Astrocyte (in vitro differentiated cells and primary cell): ENCODE data around the gene EIF3J.

Source experiments
- EZH2 ChIP-seq: IDR thresholded peaks from 2 replicates; pipeline ENCODE4 v1.6.1; 2012; ENCODE audit warnings: mild to moderate bottlenecking, low read length, inconsistent platforms; ENCODE audit not compliant: insufficient read depth
- TF ChIP-seq, protein P1 (sequence below): IDR thresholded peaks from 2 replicates; pipeline ENCODE4 v1.5.1; 2011; ENCODE audit warnings: low read depth, mild to moderate bottlenecking, inconsistent platforms, low read length, moderate library complexity; ENCODE audit not compliant: insufficient read depth

- TF ChIP-seq EZH2 = no peak
- TF ChIP-seq, protein P1, sequence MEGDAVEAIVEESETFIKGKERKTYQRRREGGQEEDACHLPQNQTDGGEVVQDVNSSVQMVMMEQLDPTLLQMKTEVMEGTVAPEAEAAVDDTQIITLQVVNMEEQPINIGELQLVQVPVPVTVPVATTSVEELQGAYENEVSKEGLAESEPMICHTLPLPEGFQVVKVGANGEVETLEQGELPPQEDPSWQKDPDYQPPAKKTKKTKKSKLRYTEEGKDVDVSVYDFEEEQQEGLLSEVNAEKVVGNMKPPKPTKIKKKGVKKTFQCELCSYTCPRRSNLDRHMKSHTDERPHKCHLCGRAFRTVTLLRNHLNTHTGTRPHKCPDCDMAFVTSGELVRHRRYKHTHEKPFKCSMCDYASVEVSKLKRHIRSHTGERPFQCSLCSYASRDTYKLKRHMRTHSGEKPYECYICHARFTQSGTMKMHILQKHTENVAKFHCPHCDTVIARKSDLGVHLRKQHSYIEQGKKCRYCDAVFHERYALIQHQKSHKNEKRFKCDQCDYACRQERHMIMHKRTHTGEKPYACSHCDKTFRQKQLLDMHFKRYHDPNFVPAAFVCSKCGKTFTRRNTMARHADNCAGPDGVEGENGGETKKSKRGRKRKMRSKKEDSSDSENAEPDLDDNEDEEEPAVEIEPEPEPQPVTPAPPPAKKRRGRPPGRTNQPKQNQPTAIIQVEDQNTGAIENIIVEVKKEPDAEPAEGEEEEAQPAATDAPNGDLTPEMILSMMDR = no peak
Measured at GRCh38 chr15:44554934-44555723, 18.2 kb downstream of the EIF3J start.
